Right atrium auricular region (tissue), 2 donors: ENCODE results near the gene CFAP221. TPM values are rescaled to one million over a fixed set of nuclear protein-coding genes. Genes with fewer than 3 reads are reported as not detected.

ENCODE experiments used
- DNase-seq: peaks from one replicate; pipeline ENCODE4 v3.0.0-alpha.2; 2019; ENCODE audit warnings: low spot score
- H3K27ac ChIP-seq, 2 donors: fragments of 200-600 bp; sonication (generic); 1 replicate in 1 of 2; 2 replicates in 1 of 2; pipeline ENCODE4 v1.5.1; 2016 to 2019
- H3K27me3 ChIP-seq, 2 donors: fragments of 200-600 bp; sonication (generic); one replicate each; pipeline versions ENCODE4 v1.5.1 to v1.6.0; 2017 to 2019
- H3K36me3 ChIP-seq: fragments of 200-600 bp; sonication (generic); one replicate; pipeline ENCODE4 v1.5.1; 2016
- H3K4me1 ChIP-seq, 2 donors: fragments of 200-600 bp; sonication (generic); one replicate each; pipeline versions ENCODE4 v1.5.1 to v1.6.0; 2017 to 2019
- H3K4me3 ChIP-seq, 2 donors: fragments of 200-600 bp; sonication (generic); 1 replicate in 1 of 2; 2 replicates in 1 of 2; pipeline ENCODE4 v1.5.1; 2017 to 2019; ENCODE audit warnings: mild to moderate bottlenecking in 1 of 2, moderate library complexity in 1 of 2
- H3K9me3 ChIP-seq, 2 donors: fragments of 200-600 bp; sonication (generic); one replicate each; pipeline ENCODE4 v1.5.1; 2019
- CTCF ChIP-seq, 2 donors: fragments of 200-600 bp; sonication (generic); IDR thresholded peaks; one replicate each; pipeline ENCODE4 v1.5.1; 2019; ENCODE audit warnings: antibody characterized with exemption in 2 of 2
- total RNA-seq, 2 donors: library from RNA; depleted of rRNA; stranded (reverse); fragments of >200 nt; gene quantifications; one replicate each; pipeline ENCODE4 v1.1.0, GENCODE V29; 2016

CFAP221 gene
- 1 to 10 TPM in 1 of 2 donors, under 1 TPM in 1; 0.44 to 1.1 TPM for total RNA-seq

DNA sequence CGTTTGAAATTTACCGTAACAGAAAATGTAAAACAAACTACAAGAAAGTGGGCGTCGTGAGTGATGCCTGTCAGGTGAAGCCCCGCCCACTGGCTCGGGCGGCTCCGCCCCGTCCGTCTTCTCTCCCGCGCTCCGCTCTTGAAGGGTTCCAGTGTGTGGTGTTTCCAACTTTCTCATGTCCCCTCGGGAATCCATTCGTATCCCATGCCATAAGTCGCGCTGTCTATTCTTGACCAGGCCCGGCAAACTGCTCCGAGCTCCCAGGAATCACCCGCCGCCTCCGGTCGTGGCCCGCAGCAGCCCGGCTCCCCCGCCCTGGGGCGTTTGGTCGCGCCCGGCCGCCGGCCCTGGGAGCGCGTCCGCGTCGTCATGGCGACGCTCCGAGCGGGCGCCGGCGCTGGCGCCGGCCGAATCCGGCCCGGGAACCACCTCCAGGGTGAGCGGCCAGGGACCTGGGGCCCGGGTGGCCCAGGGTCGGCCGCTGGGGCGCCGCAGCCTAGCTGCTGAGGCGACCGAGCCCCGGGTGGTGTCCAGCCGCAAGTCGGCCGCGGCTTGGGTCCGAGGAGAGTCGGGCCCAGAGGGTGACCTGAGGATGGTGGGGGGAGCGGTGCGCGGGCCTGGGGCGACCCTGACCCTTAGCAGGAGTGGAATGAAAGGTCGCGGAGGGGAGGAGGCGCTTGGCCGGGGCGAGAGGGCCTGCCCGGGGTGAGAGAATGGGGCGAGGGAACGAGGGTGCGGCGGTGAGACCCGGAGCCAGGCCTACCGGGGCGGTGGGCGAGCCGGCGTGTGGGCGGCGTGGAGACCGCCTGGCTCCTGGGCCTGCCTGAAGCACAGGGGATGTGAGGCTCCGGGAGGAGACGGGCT lies at the start of gene CFAP221:
TSS of gene CFAP221 (plus strand) at position 375 of the 864 bp plus-strand sequence. CDS start 1,683 bp downstream, outside the sequence.
- H3K27ac ChIP-seq: peak within 1 kb of the TSS in 1 of 2 donors; percentile 44
- no peak for TF ChIP-seq CTCF (IDR thresholded peaks at IDR 0.05)
- H3K4me3 ChIP-seq: peak within 1 kb of the TSS; percentile 58 to 64
- no peaks in the 10 kb centered on the region for H3K36me3 ChIP-seq
- H3K27me3 ChIP-seq: no peaks in the 10 kb centered on the region
- DNase-seq: no peak
- peaks cover 0 to 11% of the 10 kb centered on the region in 2 donors for H3K4me1 ChIP-seq
- no peaks in the 10 kb centered on the region for H3K9me3 ChIP-seq

DNA sequence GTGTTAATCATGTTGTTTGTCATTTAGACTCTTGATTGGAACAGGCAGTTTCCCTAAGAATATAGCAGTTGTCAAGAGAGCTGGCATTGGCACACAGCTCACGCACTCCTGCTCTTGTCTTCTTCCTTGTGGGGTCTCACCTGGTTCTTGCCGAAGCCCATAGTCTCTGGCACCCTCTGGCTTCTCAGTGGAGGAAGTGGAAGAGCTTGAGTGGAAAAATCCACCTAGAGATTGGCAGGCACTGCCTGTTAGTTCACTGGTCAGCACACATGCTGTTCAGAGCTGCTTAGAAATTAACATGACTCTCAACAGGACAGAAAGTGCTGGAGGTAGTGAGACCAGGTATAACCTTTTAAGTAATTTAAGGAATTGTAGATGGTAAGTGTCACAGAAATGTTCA lies 48.3 kb upstream of the CFAP221 start:
- no peaks in the 10 kb centered on the region for H3K27me3 ChIP-seq
- H3K4me1 ChIP-seq: peaks cover 0 to 15% of the 10 kb centered on the region in 2 donors
- TF ChIP-seq CTCF (IDR thresholded peaks at IDR 0.05): peak in 1 of 2 donors; percentile 58
- H3K36me3 ChIP-seq: no peaks in the 10 kb centered on the region
- H3K9me3 ChIP-seq: peaks cover 0 to 24% of the 10 kb centered on the region in 2 donors
- H3K27ac ChIP-seq: no peak overlapping the region
- no peak for DNase-seq
- no peak overlapping the region for H3K4me3 ChIP-seq

GRCh38 chr2:119496682-119497081 lies 47.6 kb upstream of the CFAP221 start:
- H3K4me1 ChIP-seq: peaks cover 0 to 8% of the 10 kb centered on the region in 2 donors
- no peak for TF ChIP-seq CTCF (IDR thresholded peaks at IDR 0.05)
- H3K36me3 ChIP-seq: no peaks in the 10 kb centered on the region
- no peak overlapping the region for H3K27ac ChIP-seq
- no peaks in the 10 kb centered on the region for H3K27me3 ChIP-seq
- H3K9me3 ChIP-seq: peaks cover 0 to 24% of the 10 kb centered on the region in 2 donors
- no peak for DNase-seq
- H3K4me3 ChIP-seq: no peak overlapping the region

GRCh38 chr2:119508756-119509155 lies 35.5 kb upstream of the CFAP221 start:
- H3K36me3 ChIP-seq: no peaks in the 10 kb centered on the region
- no peak for TF ChIP-seq CTCF (IDR thresholded peaks at IDR 0.05)
- no peak overlapping the region for H3K27ac ChIP-seq
- H3K9me3 ChIP-seq: no peaks in the 10 kb centered on the region
- no peak overlapping the region for H3K4me3 ChIP-seq
- H3K4me1 ChIP-seq: no peaks in the 10 kb centered on the region
- no peak for DNase-seq
- H3K27me3 ChIP-seq: no peaks in the 10 kb centered on the region

- DNase-seq: no peak
- TF ChIP-seq CTCF (IDR thresholded peaks at IDR 0.05): no peak
- Histone ChIP-seq H3K36me3 (no peaks in the 10 kb centered on the region), H3K9me3 (no peaks in the 10 kb centered on the region), H3K27ac (no peak overlapping the region), H3K4me1 (no peaks in the 10 kb centered on the region), H3K27me3 (no peaks in the 10 kb centered on the region), H3K4me3 (no peak overlapping the region)
Measured at GRCh38 chr2:119511989-119512388, 32.3 kb upstream of the CFAP221 start.
